Measurements from ENCODE around the gene CTDSPL. TPM values are rescaled to one million over a fixed set of nuclear protein-coding genes. Genes with fewer than 3 reads are reported as not detected.

The CTDSPL gene
- total and polyA plus RNA-seq, 10 of the 15 experiments (the other 5 are each of a cell fraction or from before 2014, with no cell fraction given) = 0.05 to 0.51 (median 0.18) TPM; not detected in 6

GRCh38 chr3:37885814-37886213, 24.1 kb downstream of the CTDSPL start:
- Histone ChIP-seq H3K4me2 (ENCODE audit: control insufficient read depth, insufficient read depth) (no peak overlapping the region), H4K20me1 (ENCODE audit: control insufficient read depth, insufficient read depth) (no peaks in the 10 kb centered on the region), H3K27ac (ENCODE audit: control insufficient read depth, insufficient read depth) (no peak overlapping the region), H3K79me2 (ENCODE audit: control insufficient read depth, insufficient read depth, low read length) (no peaks in the 10 kb centered on the region), H2AFZ (ENCODE audit: control insufficient read depth, low read depth, low read length) (no peak overlapping the region), H3K4me1 (ENCODE audit: control insufficient read depth, insufficient read depth, low read length) (no peaks in the 10 kb centered on the region), H3K27me3 (replicated peaks in 1 of 2; ENCODE audit: control insufficient read depth in 2 of 2, insufficient read depth in 2 of 2, low read length in 1 of 2) (peaks cover 0 to 2% of the 10 kb centered on the region in 2 experiments; a peak in 1 of 4 replicates), H3K36me3 (ENCODE audit: control insufficient read depth in 2 of 2, insufficient read depth in 2 of 2, low read length in 1 of 2) (no peaks in the 10 kb centered on the region), H3K9me3 (replicated peaks; ENCODE audit: control insufficient read depth, insufficient read depth, low read length) (no peaks in the 10 kb centered on the region), H3K4me3 (no peak overlapping the region), H3K9ac (ENCODE audit: control insufficient read depth, insufficient read depth, low read length) (no peak overlapping the region)
- TF ChIP-seq SIX5 (IDR thresholded peaks at IDR 0.05; ENCODE audit: low read depth, low read length, severe bottlenecking) = no peak
- no peak for TF ChIP-seq MXI1 (IDR thresholded peaks at IDR 0.05; ENCODE audit: low read depth, low read length)
- no peak for TF ChIP-seq ZBTB11 (CRISPR knock-in tag; IDR thresholded peaks at IDR 0.05)
- no peak for TF ChIP-seq ATF3 (IDR thresholded peaks at IDR 0.05; ENCODE audit: borderline replicate concordance, extremely low read depth, low read depth, low read length)
- no peak for TF ChIP-seq CBX5 (IDR thresholded peaks at IDR 0.05; ENCODE audit: low read depth)
- no peak for TF ChIP-seq BCL11A (IDR thresholded peaks at IDR 0.05; ENCODE audit: low read depth, low read length)
- TF ChIP-seq NFYB (IDR thresholded peaks at IDR 0.05; ENCODE audit: insufficient read depth, low read depth, low read length) = no peak
- TF ChIP-seq ZNF217 (IDR thresholded peaks at IDR 0.05) = no peak
- no peak for TF ChIP-seq RFX5 (IDR thresholded peaks at IDR 0.05; ENCODE audit: low read depth, low read length)
- no peak for TF ChIP-seq NFIC (IDR thresholded peaks at IDR 0.05; ENCODE audit: low read depth, low read length)
- no peak for TF ChIP-seq ZBTB4 (CRISPR knock-in tag; IDR thresholded peaks at IDR 0.05)
- no peak for TF ChIP-seq POLR2AphosphoS2 (IDR thresholded peaks at IDR 0.05; ENCODE audit: low read depth, low read length)
- no peak for TF ChIP-seq SUZ12 (IDR thresholded peaks at IDR 0.05; ENCODE audit: unreplicated experiment)
- ATAC-seq = no peak
- intact Hi-C loops (cut with micrococcal nuclease; ENCODE audit: unreplicated experiment) = no loop called here
- POLR2A ChIA-PET = no interaction called here
- FAIRE-seq = no peak
- no peak for DNase-seq (ENCODE audit: low read depth, low spot score)
- in situ Hi-C loops (cut with MboI) = no loop called here
- CTCF ChIA-PET = no interaction called here
- SMC1A ChIA-PET (ENCODE audit: uncharacterized antibody, unreplicated experiment) = interaction anchor here (1.9 kb wide), 1 partner anchor 25 kb away, joined by 6 read pairs; no protein-coding TSS in a partner anchor
- RAD21 ChIA-PET (ENCODE audit: unreplicated experiment) = no interaction called here
- WGBS (ENCODE audit: insufficient coverage, insufficient replicate concordance, low lambda C conversion rate, missing lambda C conversion rate) = 0% methylated on average over 2 of the region's 2 CpGs
- no TSS peak for BruUV-seq (replicated peaks)

All from GM12878 (cell line).